ENCODE measurements around the gene VCAN. TPM values are rescaled to one million over a fixed set of nuclear protein-coding genes. Genes with fewer than 3 reads are reported as not detected.

VCAN gene
- total and polyA plus RNA-seq, 2 experiments from 2014 or later = 133 to 404 TPM

DNA sequence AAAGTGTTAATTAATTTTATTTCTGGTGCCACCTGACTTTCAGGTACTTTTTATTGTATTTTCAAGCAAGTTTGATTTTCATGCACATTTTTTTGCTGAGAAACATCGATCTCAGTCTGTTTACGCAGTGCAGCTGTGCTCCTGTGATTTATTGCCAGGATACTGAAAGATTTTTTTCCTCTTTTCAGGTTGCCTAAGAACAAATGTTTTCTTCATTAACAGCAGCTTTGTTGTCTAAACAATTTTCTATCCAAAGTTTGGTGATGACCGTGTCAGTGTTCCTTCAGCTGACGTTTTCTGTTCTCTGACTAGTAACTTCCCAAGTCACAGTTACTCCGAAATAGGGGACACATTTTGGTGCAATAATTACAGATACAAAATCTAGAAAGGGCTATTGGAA is 78.1 kb downstream of the VCAN start:
- Histone ChIP-seq H3K27me3 (ENCODE audit: insufficient read depth) (no peaks in the 10 kb centered on the region), H3F3A (replicated peaks; ENCODE audit: low read depth) (no peaks in the 10 kb centered on the region), H3K36me3 (ENCODE audit: insufficient read depth) (peaks cover 63% of the 10 kb centered on the region; the same call in 1 of the 2 replicates), H2AFZ (no peak overlapping the region), H3K9me2 (ENCODE audit: insufficient read depth) (no peaks in the 10 kb centered on the region), H3K79me2 (replicated peaks; ENCODE audit: insufficient read depth) (0 out of 2 replicates have a peak, but pooled peaks cover 8% of the 10 kb centered on the region), H3K4me3 (no peak overlapping the region), H3K4me1 (ENCODE audit: insufficient read depth) (no peaks in the 10 kb centered on the region), H4K20me1 (replicated peaks; ENCODE audit: insufficient read depth) (peaks cover 4% of the 10 kb centered on the region; the same call in 1 of the 2 replicates), H3K27ac (ENCODE audit: low read depth) (no peak overlapping the region), H3K4me2 (no peak overlapping the region)
- H3K27ac Mint-ChIP-seq = no peak overlapping the region
- DNase-seq (ENCODE audit: low spot score) (no peak), ATAC-seq (no peak)
- no peak overlapping the region for H3K4me3 Mint-ChIP-seq
- H3K36me3 Mint-ChIP-seq (ENCODE audit: low read depth) = peaks cover 77% of the 10 kb centered on the region
- no peaks in the 10 kb centered on the region for H3K27me3 Mint-ChIP-seq (ENCODE audit: insufficient read depth, low read depth, poor library complexity)
- H3K4me1 Mint-ChIP-seq = no peaks in the 10 kb centered on the region; the same call in 2 of the 3 replicates
- TF ChIP-seq STAT1 (IDR thresholded peaks at IDR 0.05; ENCODE audit: unreplicated experiment) = no peak
- no peak for TF ChIP-seq EZH2 (IDR thresholded peaks at IDR 0.05; ENCODE audit: low read depth, unreplicated experiment)
- no peak for TF ChIP-seq CREB1 (CRISPR knock-in tag; IDR thresholded peaks at IDR 0.05; ENCODE audit: low read depth)
- TF ChIP-seq, protein P1, sequence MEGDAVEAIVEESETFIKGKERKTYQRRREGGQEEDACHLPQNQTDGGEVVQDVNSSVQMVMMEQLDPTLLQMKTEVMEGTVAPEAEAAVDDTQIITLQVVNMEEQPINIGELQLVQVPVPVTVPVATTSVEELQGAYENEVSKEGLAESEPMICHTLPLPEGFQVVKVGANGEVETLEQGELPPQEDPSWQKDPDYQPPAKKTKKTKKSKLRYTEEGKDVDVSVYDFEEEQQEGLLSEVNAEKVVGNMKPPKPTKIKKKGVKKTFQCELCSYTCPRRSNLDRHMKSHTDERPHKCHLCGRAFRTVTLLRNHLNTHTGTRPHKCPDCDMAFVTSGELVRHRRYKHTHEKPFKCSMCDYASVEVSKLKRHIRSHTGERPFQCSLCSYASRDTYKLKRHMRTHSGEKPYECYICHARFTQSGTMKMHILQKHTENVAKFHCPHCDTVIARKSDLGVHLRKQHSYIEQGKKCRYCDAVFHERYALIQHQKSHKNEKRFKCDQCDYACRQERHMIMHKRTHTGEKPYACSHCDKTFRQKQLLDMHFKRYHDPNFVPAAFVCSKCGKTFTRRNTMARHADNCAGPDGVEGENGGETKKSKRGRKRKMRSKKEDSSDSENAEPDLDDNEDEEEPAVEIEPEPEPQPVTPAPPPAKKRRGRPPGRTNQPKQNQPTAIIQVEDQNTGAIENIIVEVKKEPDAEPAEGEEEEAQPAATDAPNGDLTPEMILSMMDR (conservative IDR thresholded peaks at IDR 0.05; ENCODE audit: low read depth in 2 of 2) = no peak
- no peak for TF ChIP-seq ZNF331 (CRISPR knock-in tag; IDR thresholded peaks at IDR 0.05; ENCODE audit: low read depth)
- TF ChIP-seq, protein P2, sequence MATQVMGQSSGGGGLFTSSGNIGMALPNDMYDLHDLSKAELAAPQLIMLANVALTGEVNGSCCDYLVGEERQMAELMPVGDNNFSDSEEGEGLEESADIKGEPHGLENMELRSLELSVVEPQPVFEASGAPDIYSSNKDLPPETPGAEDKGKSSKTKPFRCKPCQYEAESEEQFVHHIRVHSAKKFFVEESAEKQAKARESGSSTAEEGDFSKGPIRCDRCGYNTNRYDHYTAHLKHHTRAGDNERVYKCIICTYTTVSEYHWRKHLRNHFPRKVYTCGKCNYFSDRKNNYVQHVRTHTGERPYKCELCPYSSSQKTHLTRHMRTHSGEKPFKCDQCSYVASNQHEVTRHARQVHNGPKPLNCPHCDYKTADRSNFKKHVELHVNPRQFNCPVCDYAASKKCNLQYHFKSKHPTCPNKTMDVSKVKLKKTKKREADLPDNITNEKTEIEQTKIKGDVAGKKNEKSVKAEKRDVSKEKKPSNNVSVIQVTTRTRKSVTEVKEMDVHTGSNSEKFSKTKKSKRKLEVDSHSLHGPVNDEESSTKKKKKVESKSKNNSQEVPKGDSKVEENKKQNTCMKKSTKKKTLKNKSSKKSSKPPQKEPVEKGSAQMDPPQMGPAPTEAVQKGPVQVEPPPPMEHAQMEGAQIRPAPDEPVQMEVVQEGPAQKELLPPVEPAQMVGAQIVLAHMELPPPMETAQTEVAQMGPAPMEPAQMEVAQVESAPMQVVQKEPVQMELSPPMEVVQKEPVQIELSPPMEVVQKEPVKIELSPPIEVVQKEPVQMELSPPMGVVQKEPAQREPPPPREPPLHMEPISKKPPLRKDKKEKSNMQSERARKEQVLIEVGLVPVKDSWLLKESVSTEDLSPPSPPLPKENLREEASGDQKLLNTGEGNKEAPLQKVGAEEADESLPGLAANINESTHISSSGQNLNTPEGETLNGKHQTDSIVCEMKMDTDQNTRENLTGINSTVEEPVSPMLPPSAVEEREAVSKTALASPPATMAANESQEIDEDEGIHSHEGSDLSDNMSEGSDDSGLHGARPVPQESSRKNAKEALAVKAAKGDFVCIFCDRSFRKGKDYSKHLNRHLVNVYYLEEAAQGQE (IDR thresholded peaks at IDR 0.05; ENCODE audit: unreplicated experiment) = no peak
- TF ChIP-seq POLR2AphosphoS5 (IDR thresholded peaks at IDR 0.05; ENCODE audit: low read depth) = no peak
- TF ChIP-seq EZH2phosphoT487 (IDR thresholded peaks at IDR 0.05; ENCODE audit: unreplicated experiment) = no peak
- TF ChIP-seq, protein P3, sequence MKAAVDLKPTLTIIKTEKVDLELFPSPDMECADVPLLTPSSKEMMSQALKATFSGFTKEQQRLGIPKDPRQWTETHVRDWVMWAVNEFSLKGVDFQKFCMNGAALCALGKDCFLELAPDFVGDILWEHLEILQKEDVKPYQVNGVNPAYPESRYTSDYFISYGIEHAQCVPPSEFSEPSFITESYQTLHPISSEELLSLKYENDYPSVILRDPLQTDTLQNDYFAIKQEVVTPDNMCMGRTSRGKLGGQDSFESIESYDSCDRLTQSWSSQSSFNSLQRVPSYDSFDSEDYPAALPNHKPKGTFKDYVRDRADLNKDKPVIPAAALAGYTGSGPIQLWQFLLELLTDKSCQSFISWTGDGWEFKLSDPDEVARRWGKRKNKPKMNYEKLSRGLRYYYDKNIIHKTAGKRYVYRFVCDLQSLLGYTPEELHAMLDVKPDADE (IDR thresholded peaks at IDR 0.05) = no peak
- no peak for TF ChIP-seq JUNB (IDR thresholded peaks at IDR 0.05; ENCODE audit: unreplicated experiment)
- TF ChIP-seq ZNF114 (CRISPR knock-in tag; IDR thresholded peaks at IDR 0.05) = no peak
- TF ChIP-seq, protein P4, sequence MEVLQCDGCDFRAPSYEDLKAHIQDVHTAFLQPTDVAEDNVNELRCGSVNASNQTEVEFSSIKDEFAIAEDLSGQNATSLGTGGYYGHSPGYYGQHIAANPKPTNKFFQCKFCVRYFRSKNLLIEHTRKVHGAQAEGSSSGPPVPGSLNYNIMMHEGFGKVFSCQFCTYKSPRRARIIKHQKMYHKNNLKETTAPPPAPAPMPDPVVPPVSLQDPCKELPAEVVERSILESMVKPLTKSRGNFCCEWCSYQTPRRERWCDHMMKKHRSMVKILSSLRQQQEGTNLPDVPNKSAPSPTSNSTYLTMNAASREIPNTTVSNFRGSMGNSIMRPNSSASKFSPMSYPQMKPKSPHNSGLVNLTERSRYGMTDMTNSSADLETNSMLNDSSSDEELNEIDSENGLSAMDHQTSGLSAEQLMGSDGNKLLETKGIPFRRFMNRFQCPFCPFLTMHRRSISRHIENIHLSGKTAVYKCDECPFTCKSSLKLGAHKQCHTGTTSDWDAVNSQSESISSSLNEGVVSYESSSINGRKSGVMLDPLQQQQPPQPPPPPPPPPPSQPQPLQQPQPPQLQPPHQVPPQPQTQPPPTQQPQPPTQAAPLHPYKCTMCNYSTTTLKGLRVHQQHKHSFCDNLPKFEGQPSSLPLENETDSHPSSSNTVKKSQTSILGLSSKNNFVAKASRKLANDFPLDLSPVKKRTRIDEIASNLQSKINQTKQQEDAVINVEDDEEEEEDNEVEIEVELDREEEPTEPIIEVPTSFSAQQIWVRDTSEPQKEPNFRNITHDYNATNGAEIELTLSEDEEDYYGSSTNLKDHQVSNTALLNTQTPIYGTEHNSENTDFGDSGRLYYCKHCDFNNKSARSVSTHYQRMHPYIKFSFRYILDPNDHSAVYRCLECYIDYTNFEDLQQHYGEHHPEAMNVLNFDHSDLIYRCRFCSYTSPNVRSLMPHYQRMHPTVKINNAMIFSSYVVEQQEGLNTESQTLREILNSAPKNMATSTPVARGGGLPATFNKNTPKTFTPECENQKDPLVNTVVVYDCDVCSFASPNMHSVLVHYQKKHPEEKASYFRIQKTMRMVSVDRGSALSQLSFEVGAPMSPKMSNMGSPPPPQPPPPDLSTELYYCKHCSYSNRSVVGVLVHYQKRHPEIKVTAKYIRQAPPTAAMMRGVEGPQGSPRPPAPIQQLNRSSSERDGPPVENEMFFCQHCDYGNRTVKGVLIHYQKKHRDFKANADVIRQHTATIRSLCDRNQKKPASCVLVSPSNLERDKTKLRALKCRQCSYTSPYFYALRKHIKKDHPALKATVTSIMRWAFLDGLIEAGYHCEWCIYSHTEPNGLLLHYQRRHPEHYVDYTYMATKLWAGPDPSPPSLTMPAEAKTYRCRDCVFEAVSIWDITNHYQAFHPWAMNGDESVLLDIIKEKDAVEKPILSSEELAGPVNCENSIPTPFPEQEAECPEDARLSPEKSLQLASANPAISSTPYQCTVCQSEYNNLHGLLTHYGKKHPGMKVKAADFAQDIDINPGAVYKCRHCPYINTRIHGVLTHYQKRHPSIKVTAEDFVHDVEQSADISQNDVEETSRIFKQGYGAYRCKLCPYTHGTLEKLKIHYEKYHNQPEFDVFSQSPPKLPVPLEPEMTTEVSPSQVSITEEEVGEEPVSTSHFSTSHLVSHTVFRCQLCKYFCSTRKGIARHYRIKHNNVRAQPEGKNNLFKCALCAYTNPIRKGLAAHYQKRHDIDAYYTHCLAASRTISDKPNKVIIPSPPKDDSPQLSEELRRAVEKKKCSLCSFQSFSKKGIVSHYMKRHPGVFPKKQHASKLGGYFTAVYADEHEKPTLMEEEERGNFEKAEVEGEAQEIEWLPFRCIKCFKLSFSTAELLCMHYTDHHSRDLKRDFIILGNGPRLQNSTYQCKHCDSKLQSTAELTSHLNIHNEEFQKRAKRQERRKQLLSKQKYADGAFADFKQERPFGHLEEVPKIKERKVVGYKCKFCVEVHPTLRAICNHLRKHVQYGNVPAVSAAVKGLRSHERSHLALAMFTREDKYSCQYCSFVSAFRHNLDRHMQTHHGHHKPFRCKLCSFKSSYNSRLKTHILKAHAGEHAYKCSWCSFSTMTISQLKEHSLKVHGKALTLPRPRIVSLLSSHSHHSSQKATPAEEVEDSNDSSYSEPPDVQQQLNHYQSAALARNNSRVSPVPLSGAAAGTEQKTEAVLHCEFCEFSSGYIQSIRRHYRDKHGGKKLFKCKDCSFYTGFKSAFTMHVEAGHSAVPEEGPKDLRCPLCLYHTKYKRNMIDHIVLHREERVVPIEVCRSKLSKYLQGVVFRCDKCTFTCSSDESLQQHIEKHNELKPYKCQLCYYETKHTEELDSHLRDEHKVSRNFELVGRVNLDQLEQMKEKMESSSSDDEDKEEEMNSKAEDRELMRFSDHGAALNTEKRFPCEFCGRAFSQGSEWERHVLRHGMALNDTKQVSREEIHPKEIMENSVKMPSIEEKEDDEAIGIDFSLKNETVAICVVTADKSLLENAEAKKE (CRISPR knock-in tag; IDR thresholded peaks at IDR 0.05) = no peak
- H3K9me3 Mint-ChIP-seq = no peaks in the 10 kb centered on the region

Data from GM23338 (cell line).